Measurements from ENCODE around the gene ZMYM2. TPM values are rescaled to one million over a fixed set of nuclear protein-coding genes. Genes with fewer than 3 reads are reported as not detected.
"Not testable (repeated sequence)": the region's sequence is repeated elsewhere in the genome, so short reads cannot be mapped to it uniquely, and the experiment has no call there.

The ZMYM2 gene
- total RNA-seq, 1 donor from 2014 or later = 109 TPM

- Histone ChIP-seq H3K4me1 (ENCODE audit: insufficient read depth, low read length) (no peaks in the 10 kb centered on the region), H3K27ac (ENCODE audit: low read depth, low read length) (no peak overlapping the region), H4K20me1 (ENCODE audit: insufficient read depth, low read length) (peaks cover 27% of the 10 kb centered on the region), H3K9me3 (ENCODE audit: insufficient read depth, low read depth, low read length) (no peaks in the 10 kb centered on the region), H3K4me3 (ENCODE audit: insufficient read depth, low read depth, low read length) (no peak overlapping the region), H3K79me2 (ENCODE audit: insufficient read depth, low read length) (peaks cover 12% of the 10 kb centered on the region), H3K9ac (ENCODE audit: low read length) (no peak overlapping the region), H3K36me3 (ENCODE audit: insufficient read depth, low read length) (peaks cover 32% of the 10 kb centered on the region), H3K27me3 (ENCODE audit: insufficient read depth, low read length) (no peaks in the 10 kb centered on the region), H3K4me2 (ENCODE audit: low read length) (no peak overlapping the region), H2AFZ (ENCODE audit: low read depth, low read length) (no peak overlapping the region)
- TF ChIP-seq CTCF (IDR thresholded peaks at IDR 0.05; ENCODE audit: insufficient read depth, low read depth, low read length) (no peak), EZH2 (IDR thresholded peaks at IDR 0.05; ENCODE audit: insufficient read depth, low read length) (no peak)
- Mint-ChIP-seq H3K4me1 (ENCODE audit: low read depth, unreplicated experiment) (no peaks in the 10 kb centered on the region), H3K9me3 (ENCODE audit: unreplicated experiment) (no peaks in the 10 kb centered on the region), H3K27ac (ENCODE audit: unreplicated experiment) (no peak overlapping the region), H3K36me3 (ENCODE audit: low read depth, unreplicated experiment) (peaks cover 31% of the 10 kb centered on the region), H3K27me3 (ENCODE audit: low read depth, unreplicated experiment) (no peaks in the 10 kb centered on the region), H3K4me3 (ENCODE audit: unreplicated experiment) (no peak overlapping the region)
- FAIRE-seq (no peak), DNase-seq (ENCODE audit: low read depth) (no peak)
Observed at GRCh38 chr13:20033486-20033885, 75.0 kb downstream of the ZMYM2 start.

- Mint-ChIP-seq H3K27me3 (ENCODE audit: low read depth, unreplicated experiment) (no peaks in the 10 kb centered on the region), H3K36me3 (ENCODE audit: low read depth, unreplicated experiment) (peaks cover 39% of the 10 kb centered on the region), H3K9me3 (ENCODE audit: unreplicated experiment) (no peaks in the 10 kb centered on the region), H3K27ac (ENCODE audit: unreplicated experiment) (no peak overlapping the region), H3K4me3 (ENCODE audit: unreplicated experiment) (no peak overlapping the region), H3K4me1 (ENCODE audit: low read depth, unreplicated experiment) (no peaks in the 10 kb centered on the region)
- peaks cover 39% of the 10 kb centered on the region for H4K20me1 ChIP-seq (ENCODE audit: insufficient read depth, low read length)
- no peak overlapping the region for H3K4me2 ChIP-seq (ENCODE audit: low read length)
- no peak for FAIRE-seq
- H3K79me2 ChIP-seq (ENCODE audit: insufficient read depth, low read length) = peaks cover 25% of the 10 kb centered on the region
- no peaks in the 10 kb centered on the region for H3K4me1 ChIP-seq (ENCODE audit: insufficient read depth, low read length)
- H2AFZ ChIP-seq (ENCODE audit: low read depth, low read length) = no peak overlapping the region
- DNase-seq (ENCODE audit: low read depth) = no peak
- no peak overlapping the region for H3K4me3 ChIP-seq (ENCODE audit: insufficient read depth, low read depth, low read length)
- TF ChIP-seq EZH2 (IDR thresholded peaks at IDR 0.05; ENCODE audit: insufficient read depth, low read length) (no peak), CTCF (IDR thresholded peaks at IDR 0.05; ENCODE audit: insufficient read depth, low read depth, low read length) (no peak)
- H3K36me3 ChIP-seq (ENCODE audit: insufficient read depth, low read length) = peaks cover 32% of the 10 kb centered on the region
- no peak overlapping the region for H3K27ac ChIP-seq (ENCODE audit: low read depth, low read length)
- no peaks in the 10 kb centered on the region for H3K27me3 ChIP-seq (ENCODE audit: insufficient read depth, low read length)
- no peaks in the 10 kb centered on the region for H3K9me3 ChIP-seq (ENCODE audit: insufficient read depth, low read depth, low read length)
- H3K9ac ChIP-seq (ENCODE audit: low read length) = no peak overlapping the region
Observed at GRCh38 chr13:20035130-20035529, 76.6 kb downstream of the ZMYM2 start.

GRCh38 chr13:20037908-20038307 is 79.4 kb downstream of the ZMYM2 start:
- TF ChIP-seq CTCF (IDR thresholded peaks at IDR 0.05; ENCODE audit: insufficient read depth, low read depth, low read length) (no peak), EZH2 (IDR thresholded peaks at IDR 0.05; ENCODE audit: insufficient read depth, low read length) (no peak)
- H3K4me1 ChIP-seq (ENCODE audit: insufficient read depth, low read length) = no peaks in the 10 kb centered on the region
- Mint-ChIP-seq H3K4me1 (ENCODE audit: low read depth, unreplicated experiment) (peaks cover 9% of the 10 kb centered on the region), H3K36me3 (ENCODE audit: low read depth, unreplicated experiment) (peaks cover 45% of the 10 kb centered on the region), H3K4me3 (ENCODE audit: unreplicated experiment) (no peak overlapping the region), H3K27me3 (ENCODE audit: low read depth, unreplicated experiment) (no peaks in the 10 kb centered on the region), H3K27ac (ENCODE audit: unreplicated experiment) (no peak overlapping the region), H3K9me3 (ENCODE audit: unreplicated experiment) (no peaks in the 10 kb centered on the region)
- FAIRE-seq = no peak
- no peaks in the 10 kb centered on the region for H3K9me3 ChIP-seq (ENCODE audit: insufficient read depth, low read depth, low read length)
- no peak overlapping the region for H3K4me3 ChIP-seq (ENCODE audit: insufficient read depth, low read depth, low read length)
- H3K27ac ChIP-seq (ENCODE audit: low read depth, low read length) = no peak overlapping the region
- no peaks in the 10 kb centered on the region for H3K27me3 ChIP-seq (ENCODE audit: insufficient read depth, low read length)
- no peak for DNase-seq (ENCODE audit: low read depth)
- H3K36me3 ChIP-seq (ENCODE audit: insufficient read depth, low read length) = peaks cover 31% of the 10 kb centered on the region
- H4K20me1 ChIP-seq (ENCODE audit: insufficient read depth, low read length) = peaks cover 65% of the 10 kb centered on the region
- H3K4me2 ChIP-seq (ENCODE audit: low read length) = no peak overlapping the region
- peaks cover 49% of the 10 kb centered on the region for H3K79me2 ChIP-seq (ENCODE audit: insufficient read depth, low read length)
- no peak overlapping the region for H2AFZ ChIP-seq (ENCODE audit: low read depth, low read length)
- no peak overlapping the region for H3K9ac ChIP-seq (ENCODE audit: low read length)

- peaks cover 57% of the 10 kb centered on the region for H3K79me2 ChIP-seq (ENCODE audit: insufficient read depth, low read length)
- FAIRE-seq; H2AFZ ChIP-seq (ENCODE audit: low read depth, low read length); H3K9me3 Mint-ChIP-seq (ENCODE audit: unreplicated experiment); H3K27ac Mint-ChIP-seq (ENCODE audit: unreplicated experiment); H3K27me3 Mint-ChIP-seq (ENCODE audit: low read depth, unreplicated experiment); H3K4me2 ChIP-seq (ENCODE audit: low read length); H3K4me1 Mint-ChIP-seq (ENCODE audit: low read depth, unreplicated experiment); H3K4me3 ChIP-seq (ENCODE audit: insufficient read depth, low read depth, low read length); H3K27ac ChIP-seq (ENCODE audit: low read depth, low read length); H3K9me3 ChIP-seq (ENCODE audit: insufficient read depth, low read depth, low read length); H3K36me3 ChIP-seq (ENCODE audit: insufficient read depth, low read length); H3K9ac ChIP-seq (ENCODE audit: low read length); DNase-seq (ENCODE audit: low read depth); H3K4me1 ChIP-seq (ENCODE audit: insufficient read depth, low read length); H3K4me3 Mint-ChIP-seq (ENCODE audit: unreplicated experiment); H3K27me3 ChIP-seq (ENCODE audit: insufficient read depth, low read length): not testable (repeated sequence)
- peaks cover 38% of the 10 kb centered on the region for H3K36me3 Mint-ChIP-seq (ENCODE audit: low read depth, unreplicated experiment)
- peaks cover 73% of the 10 kb centered on the region for H4K20me1 ChIP-seq (ENCODE audit: insufficient read depth, low read length)
Observed at GRCh38 chr13:20042603-20043002, 84.1 kb downstream of the ZMYM2 start.

Measured in astrocyte (in vitro differentiated cells and primary cell).